Measurements from ENCODE around the gene HAGHL. TPM values are rescaled to one million over a fixed set of nuclear protein-coding genes. Genes with fewer than 3 reads are reported as not detected.
"Not testable (repeated sequence)": the region's sequence is repeated elsewhere in the genome, so short reads cannot be mapped to it uniquely, and the experiment has no call there.

Gene HAGHL
- total RNA-seq, 1 donor from 2014 or later, result 13.8 TPM

DNA sequence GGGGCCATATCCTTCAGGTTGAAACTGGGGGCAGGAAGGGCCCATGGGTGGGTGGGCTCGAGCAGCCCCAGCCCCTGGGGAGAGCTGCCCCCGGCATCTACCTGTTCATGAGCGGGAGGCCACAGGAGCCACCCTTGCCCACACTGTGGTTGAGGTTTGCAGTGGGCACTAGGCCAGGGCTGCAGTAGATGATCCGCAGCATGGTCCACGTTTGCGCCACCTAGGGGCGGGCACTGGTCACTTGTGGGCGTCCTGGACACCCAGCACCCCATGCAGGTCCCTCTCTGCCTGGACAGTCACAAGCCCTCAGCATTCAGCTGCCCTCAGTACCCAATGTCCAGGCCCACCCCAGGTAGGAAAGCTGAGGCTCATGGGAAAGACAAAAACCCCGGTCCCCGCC is 40.9 kb upstream of the HAGHL start:
- intact Hi-C loops (cut with DNase I), result no loop called here
- DNase-seq, result no peak
- no peak for ATAC-seq (ENCODE audit: poor library complexity)

DNA sequence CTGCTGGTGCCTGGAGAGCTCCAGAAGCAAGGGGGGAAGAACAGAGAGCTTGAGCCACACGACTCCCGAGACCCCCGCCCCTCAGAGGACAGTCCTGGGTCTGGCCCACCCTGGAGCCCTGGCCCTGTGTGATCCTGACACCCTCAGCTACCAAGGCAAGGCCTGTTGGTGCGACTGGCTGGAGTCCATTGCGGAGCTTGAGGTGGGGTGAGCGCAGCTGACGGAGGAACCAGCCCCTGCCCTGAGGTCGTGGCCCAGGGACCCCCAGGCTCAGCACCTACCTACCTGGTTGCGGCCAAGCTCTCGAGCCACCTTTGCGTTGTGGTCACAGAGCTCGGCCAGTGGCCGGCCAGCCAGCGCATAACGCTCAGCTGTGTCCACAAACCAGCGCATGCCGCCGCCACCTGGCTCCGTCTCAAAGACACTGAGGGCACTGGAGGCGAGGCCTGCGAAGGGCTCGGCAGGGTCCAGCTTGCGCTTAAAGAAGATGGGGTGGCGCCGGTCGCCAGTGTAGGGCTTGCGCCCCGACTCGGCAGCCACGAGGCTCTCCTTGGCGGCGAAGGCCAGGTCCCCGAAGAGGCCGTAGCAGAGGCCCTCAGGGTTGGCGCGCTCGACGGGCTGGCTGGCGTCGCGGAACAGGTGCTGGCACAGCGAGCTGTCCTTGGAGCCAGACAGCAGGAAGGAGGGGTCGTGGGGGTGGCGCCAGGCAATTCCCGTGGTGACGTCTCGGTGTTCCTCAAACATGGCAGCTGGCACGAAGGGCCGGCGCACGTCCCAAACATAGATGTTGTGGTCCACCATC is 40.2 kb upstream of the HAGHL start:
- intact Hi-C loops (cut with DNase I), result no loop called here
- ATAC-seq (ENCODE audit: poor library complexity) (no peak), DNase-seq (no peak)

GRCh38 chr16:687499-687898 is 39.4 kb upstream of the HAGHL start:
- ATAC-seq (ENCODE audit: poor library complexity) (no peak), DNase-seq (no peak)
- intact Hi-C loops (cut with DNase I), result no loop called here

DNA sequence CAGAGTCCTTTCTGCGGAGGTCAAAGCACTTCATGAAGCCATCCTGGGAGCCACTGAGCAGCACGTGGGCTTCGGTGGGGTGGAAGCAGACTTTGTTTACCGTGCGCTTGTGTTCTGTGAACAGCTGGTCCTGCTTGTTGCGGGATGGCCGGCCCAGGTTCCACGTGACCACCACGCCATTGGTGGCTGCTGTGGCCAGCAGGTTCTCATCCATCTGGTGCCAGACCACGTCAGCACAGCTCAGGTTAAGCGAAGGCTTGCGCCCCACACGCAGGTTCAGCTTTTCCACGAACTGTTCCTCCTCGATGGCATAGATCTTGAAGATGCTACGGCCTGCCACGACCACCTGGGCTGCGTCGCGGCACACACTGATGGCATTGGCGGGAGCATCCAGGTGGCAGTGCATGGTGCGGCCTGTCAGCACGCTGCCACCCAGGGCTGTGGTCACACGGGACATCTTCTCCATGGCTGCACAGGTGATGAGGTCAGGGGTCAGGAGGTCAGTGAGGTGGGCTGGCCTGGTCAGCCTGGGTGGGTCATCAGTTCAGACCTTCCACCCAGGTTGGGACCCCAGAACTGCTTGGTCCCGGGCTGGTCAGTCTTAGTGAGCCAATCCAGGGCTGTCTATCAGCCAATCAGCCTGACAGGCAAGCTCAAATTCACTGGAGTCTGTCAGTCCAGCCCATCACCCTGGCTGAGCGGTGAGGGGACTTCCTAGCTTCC is 37.6 kb upstream of the HAGHL start:
- intact Hi-C loops (cut with DNase I), result no loop called here
- no peak for ATAC-seq (ENCODE audit: poor library complexity)
- DNase-seq, result no peak

DNA sequence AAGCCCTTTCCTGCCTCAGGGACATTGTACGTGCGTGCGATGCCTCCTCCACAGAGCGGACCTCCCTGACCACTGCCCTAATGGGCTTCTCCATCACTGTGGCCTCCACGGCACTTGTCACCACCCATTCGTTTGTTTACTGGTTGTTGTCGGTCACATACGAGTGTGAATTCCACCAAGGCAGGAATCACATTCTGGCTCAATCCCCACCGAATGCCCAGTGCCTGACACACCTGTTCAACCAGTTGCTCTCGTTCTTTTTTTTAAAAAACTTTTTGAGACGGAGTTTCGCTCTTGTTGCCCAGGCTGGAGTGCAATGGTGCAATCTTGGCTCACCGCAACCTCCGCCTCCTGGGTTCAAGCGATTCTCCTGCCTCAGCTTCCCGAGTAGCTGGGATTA is 35.7 kb upstream of the HAGHL start:
- DNase-seq; ATAC-seq (ENCODE audit: poor library complexity); intact Hi-C loops (cut with DNase I): not testable (repeated sequence)

DNA sequence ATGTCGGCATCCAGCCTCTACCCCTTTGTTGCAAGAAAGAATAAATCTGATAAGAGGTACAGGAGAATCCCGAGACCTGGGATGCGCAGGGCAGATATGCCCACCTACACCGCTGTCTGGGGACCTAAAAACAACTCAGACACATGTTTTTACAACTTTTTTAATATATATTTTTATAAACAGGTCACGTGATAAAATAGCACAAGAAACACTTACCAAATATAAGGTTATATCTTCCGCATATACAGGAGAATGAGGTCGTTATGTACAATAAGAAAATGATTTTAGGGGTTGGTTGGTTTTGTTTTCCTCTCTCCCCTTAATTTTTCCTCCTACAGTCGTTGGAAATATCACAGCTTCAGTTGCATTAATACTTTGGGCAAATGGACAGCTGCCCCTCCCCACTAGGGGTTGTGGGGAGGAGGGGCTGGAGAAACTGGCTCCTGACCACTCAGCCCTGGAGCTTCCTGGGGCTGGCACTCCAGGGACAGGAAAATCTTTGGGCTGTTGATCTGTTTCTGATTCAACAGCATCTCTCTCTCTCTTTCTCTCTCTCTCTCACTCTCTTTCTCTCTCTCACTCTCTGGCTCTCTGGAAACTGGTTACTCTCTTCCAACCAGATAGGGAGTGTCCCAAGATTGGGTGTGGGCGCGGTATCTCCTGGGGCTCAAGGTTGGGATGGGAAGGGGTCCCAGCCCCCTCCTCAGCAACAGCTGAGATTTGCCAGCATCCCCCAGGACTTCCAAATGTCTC is 34.4 kb upstream of the HAGHL start:
- DNase-seq (no peak), ATAC-seq (ENCODE audit: poor library complexity) (no peak)
- intact Hi-C loops (cut with DNase I), result no loop called here

DNA sequence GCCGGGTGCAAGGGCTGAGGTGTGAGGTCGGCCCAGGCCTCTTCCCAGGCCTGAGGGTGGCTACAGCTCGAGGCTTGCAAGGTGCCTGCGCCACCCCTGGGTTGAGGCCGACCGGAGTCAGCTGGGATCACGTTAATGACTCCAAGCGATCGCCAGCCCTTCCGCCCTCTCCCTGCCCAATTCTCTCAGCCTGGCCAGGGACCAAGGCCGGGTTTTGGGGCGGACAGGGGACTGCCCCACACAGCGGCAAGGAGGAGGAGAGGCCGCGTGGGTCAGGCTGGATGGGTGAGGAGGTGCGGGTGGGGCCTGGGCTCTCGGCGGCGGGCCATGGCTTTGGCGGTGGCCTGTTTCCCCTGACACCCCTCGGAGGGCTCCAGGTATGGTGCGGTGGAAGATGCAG is 33.5 kb upstream of the HAGHL start:
- ATAC-seq (ENCODE audit: poor library complexity), result no peak
- no peak for DNase-seq

DNA sequence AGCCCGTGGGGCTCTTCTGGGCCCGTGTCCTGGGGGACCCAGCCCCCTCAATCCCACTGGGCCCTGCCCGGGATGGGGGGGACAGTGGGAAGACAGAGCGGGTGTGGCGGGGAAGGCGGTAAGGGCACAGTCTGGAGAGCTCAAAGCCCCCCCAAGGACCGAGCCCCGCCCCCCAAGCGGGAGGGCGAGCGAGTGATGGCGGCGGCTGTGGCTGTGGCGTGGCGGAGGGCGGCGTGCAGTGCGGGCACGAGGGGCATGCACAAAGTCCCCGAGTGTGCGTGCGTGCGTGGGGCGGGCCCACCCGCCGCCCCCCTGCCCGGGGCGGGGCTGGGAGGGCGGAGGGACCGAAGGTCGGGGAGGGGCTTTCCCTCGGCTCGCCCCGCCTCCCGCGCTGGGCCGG is 33.1 kb upstream of the HAGHL start:
- ATAC-seq (ENCODE audit: poor library complexity) (no peak), DNase-seq (no peak)
- intact Hi-C loops (cut with DNase I), result no loop called here

More for the DNA sequence above, 33.5 kb upstream of the HAGHL start:
- intact Hi-C loops (cut with DNase I), result no loop called here

DNA sequence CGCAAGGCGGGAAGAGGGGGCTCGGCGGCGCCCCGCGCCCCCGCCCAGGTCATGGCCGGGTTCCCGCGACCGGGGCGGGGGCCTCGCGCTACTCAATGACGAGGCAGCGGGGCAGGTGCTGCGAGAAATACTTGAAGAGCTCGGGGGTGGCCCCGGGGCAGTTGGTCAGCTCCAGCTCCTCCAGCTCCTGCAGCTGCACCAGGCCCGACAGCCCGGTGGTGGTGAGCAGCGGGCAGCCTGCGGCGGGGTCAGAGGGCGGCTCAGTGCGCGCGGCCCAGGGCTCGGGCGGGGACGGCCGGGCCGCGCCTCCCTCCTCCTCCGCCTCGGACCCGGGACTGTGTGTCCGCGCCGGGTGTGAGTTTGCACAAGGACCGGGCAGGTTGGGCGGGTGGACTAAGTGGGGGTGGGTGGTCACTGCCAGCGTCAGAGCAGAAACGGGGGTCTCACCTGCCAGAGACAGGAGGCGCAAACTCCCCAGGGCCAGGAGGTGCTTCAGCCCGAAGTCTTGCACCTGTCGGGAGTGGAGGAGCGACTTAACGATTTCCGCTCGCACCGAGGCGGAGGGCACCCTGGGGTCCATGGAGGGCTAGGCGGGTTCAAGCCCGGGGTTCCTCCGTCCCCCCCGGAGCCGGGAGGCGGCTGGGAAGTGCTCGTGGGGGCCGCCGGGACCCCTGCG is 32.6 kb upstream of the HAGHL start:
- intact Hi-C loops (cut with DNase I), result no loop called here
- DNase-seq (no peak), ATAC-seq (ENCODE audit: poor library complexity) (no peak)

DNA sequence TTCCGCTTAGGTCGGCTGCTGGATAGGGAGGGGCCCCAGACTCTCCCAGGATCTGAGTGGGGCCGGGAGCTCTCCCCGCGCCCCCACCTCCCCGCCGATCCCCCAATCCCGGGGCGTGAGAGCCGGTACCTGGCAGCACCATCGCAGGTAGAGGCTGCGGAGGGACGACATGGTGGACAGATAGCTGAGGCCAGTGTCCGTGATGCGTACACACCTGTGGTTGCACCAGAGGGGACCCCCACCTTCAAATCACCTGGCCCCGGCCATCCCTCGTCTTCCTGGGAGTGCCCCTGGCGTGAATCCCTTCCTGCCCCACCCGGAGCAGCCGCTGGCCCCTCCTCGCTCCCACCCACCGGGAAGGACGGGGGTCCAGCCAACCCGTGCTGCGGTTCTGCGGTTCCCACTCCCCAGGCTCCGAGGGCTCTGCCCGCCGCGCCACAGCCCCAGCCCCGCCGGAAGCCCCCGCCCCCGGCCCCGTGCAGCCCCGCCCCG is 32.0 kb upstream of the HAGHL start:
- ATAC-seq (ENCODE audit: poor library complexity), result no peak
- DNase-seq, result no peak
- intact Hi-C loops (cut with DNase I), result no loop called here

DNA sequence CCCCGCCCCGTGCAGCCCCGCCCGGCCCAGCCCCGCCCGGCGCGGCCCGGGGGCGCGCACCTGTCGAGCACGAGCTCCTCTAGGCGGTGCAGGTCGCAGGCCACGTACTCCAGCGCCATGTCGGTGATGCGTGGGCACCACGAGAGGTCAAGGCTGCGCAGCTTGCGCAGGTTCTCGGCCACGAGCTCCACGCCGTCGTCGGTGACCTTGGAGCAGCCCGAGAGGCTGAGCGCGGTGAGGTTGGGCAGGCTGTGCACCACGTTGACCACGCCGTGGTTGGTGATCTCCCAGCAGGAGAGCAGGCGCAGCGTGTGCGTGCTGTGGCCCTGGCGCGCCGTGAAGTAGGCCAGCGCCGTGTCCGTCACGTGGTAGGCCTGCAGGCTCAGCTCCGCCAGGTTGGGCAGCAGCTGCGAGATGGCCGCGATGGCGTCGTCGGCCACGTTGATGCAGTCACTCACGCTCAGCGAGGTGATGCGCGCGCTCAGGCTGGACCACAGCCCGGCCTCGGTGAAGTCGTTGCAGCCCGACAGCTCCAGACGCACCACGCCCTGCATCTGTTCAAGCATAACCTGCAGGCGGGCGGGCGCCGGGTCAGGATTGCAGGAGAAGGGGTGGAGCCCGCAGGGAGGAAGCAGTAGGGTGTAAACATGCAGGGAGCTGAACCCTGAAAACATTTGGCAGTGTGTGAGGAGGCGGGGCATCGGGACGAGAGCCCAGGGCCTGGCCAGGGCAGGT is 31.4 kb upstream of the HAGHL start:
- ATAC-seq (ENCODE audit: poor library complexity), result peak; percentile 13
- DNase-seq, result no peak
- intact Hi-C loops (cut with DNase I), result no loop called here

DNA sequence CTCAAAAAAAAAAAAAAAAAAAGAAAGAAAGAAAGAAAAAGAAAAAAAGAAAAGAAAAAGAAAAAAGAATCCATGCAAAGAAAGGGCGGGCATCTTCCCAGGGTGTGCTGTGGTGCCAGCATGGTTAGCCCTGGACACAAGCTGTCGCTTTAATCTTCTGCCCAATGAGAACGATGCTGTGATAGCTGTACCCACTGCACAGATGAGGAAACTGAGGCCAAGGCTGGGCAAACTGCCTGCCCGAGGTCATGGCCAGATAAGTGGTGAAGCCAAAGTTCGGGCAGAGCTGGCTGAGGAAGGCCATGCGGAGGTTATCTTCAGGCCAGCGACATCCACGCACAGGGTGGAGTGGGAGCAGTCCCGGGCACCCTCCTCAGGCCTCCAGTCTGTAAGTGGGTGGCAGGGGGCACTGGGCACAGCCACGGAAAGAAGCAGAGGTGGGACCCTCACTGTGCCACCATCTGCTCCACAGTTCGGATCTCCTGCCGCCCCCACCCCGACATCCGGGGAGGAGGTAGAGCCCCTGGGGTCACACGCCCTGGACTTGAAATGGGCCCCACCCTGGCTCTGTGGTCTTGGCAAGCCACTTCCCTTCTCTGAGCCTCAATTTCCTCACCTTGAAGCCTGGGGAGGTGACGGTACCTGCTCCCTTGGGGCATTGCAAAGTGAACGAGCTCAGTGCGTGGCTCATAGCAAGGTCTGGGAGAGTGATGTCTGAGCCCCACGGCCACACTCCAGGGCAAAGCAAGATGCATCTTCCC is 27.8 kb upstream of the HAGHL start:
- intact Hi-C loops (cut with DNase I), result no loop called here
- DNase-seq, result no peak
- ATAC-seq (ENCODE audit: poor library complexity), result no peak

- ATAC-seq (ENCODE audit: poor library complexity) (peak; percentile 80), DNase-seq (no peak)
- intact Hi-C loops (cut with DNase I), result no loop called here
Observed at GRCh38 chr16:700684-701584, 26.0 kb upstream of the HAGHL start.

DNA sequence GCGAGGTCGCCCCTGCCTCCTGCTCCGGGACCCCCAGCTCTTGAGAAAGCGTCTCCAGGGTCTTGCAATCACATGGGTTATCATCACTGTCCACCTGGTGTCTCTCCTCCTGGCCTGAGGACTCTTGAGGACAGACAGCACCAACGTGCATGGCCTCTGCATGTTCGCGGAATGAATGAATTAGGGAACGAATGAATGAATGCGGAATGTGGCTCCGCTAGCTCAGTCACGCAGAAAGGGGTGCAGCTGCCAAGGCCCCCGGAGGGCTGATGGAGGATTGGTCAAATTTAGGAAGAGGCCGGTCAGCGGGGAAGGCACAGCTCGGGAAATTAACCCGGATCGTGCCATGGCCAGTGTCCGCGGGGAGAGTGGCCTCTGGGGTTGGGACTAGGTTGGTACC is 24.6 kb upstream of the HAGHL start:
- ATAC-seq (ENCODE audit: poor library complexity) (no peak), DNase-seq (no peak)
- intact Hi-C loops (cut with DNase I), result no loop called here

DNA sequence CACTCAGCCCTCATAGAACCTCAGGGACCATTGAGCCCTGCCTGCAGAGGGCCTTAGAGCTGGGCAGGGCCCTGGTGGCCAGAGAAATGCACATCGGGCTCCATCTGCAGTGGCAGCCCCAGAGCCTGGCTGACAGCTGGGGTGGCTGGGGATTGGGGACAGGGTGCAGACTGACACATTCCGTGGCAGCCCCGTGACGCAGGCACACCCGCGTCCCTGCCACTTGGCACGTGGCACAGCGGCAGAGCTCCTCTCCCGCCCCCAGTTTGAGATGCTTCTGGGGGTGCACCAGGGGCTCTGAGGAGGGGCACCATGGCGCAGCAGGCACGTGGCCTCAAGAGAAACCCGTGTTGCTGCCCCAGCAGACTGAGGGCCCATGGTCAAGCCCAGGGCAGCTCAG is 23.5 kb upstream of the HAGHL start:
- ATAC-seq (ENCODE audit: poor library complexity) (no peak), DNase-seq (no peak)
- intact Hi-C loops (cut with DNase I), result no loop called here

GRCh38 chr16:704047-704446 is 22.9 kb upstream of the HAGHL start:
- DNase-seq (no peak), ATAC-seq (ENCODE audit: poor library complexity) (no peak)
- intact Hi-C loops (cut with DNase I), result no loop called here
